PC-9 (cell line): ENCODE measurements around the gene SCN8A. TPM values are rescaled to one million over a fixed set of nuclear protein-coding genes. Genes with fewer than 3 reads are reported as not detected.

Source experiments
- BruUV-seq: library from RNA; stranded (reverse); fragments of 400-500 nt; replicated peaks from 2 replicates; lab custom pipeline; 2021; lab: Mats Ljungman, UMichigan
- CTCF ChIA-PET: fragments of 300-600 bp; sonication (Branson Sonifier 250); formaldehyde crosslinking; loops from one replicate; lab custom pipeline; 2022; ENCODE audit warnings: antibody characterized with exemption; lab: Charles Lee
- POLR2A ChIA-PET: fragments of 300-600 bp; sonication (Branson Sonifier 250); formaldehyde crosslinking; loops from one replicate; lab custom pipeline; 2022; ENCODE audit warnings: antibody characterized with exemption; ENCODE audit not compliant: unreplicated experiment; lab: Charles Lee
- DNase-seq, 2 experiments: peaks; one replicate each; pipeline versions ENCODE4 v3.0.0 to v3.0.0-alpha.2; 2015 to 2022; ENCODE audit warnings: mixed read lengths in 1 of 2
- H2AFZ ChIP-seq: fragments of 200-600 bp; sonication (generic); 2 replicates; pipeline ENCODE4 v1.8.1; 2017; ENCODE audit warnings: antibody characterized with exemption
- H3F3A ChIP-seq: fragments of 200-600 bp; sonication (generic); 2 replicates; pipeline ENCODE4 v1.8.1; 2017; ENCODE audit warnings: antibody characterized with exemption, mild to moderate bottlenecking, low read depth; ENCODE audit not compliant: insufficient read depth
- H3K27ac ChIP-seq: fragments of 200-600 bp; sonication (generic); 2 replicates; pipeline ENCODE4 v1.6.1; 2016; ENCODE audit warnings: mixed run types
- H3K27me3 ChIP-seq: fragments of 200-600 bp; sonication (generic); 2 replicates; pipeline ENCODE4 v1.6.1; 2016; ENCODE audit warnings: low read depth, mixed run types; ENCODE audit not compliant: insufficient read depth
- H3K36me3 ChIP-seq: fragments of 200-600 bp; sonication (generic); 2 replicates; pipeline ENCODE4 v1.6.1; 2016; ENCODE audit warnings: low read depth, mixed run types
- H3K4me1 ChIP-seq: fragments of 200-600 bp; sonication (generic); replicated peaks from 2 replicates; pipeline ENCODE4 v1.6.1; 2016; ENCODE audit warnings: mixed run types; ENCODE audit not compliant: insufficient read depth
- H3K4me2 ChIP-seq: fragments of 200-600 bp; sonication (generic); 2 replicates; pipeline ENCODE4 v1.6.1; 2017; ENCODE audit warnings: mixed run types
- H3K4me3 ChIP-seq: fragments of 200-600 bp; sonication (generic); 2 replicates; pipeline ENCODE4 v1.6.1; 2016; ENCODE audit warnings: mixed run types
- H3K79me2 ChIP-seq: fragments of 200-600 bp; sonication (generic); 2 replicates; pipeline ENCODE4 v1.6.1; 2017; ENCODE audit warnings: low read depth, mixed run types
- H3K9me2 ChIP-seq: fragments of 200-600 bp; sonication (generic); 2 replicates; pipeline ENCODE4 v1.8.1; 2017; ENCODE audit warnings: mild to moderate bottlenecking; ENCODE audit not compliant: insufficient read depth
- H3K9me3 ChIP-seq: fragments of 200-600 bp; sonication (generic); 2 replicates; pipeline ENCODE4 v1.8.1; 2016; ENCODE audit warnings: low read depth; ENCODE audit not compliant: insufficient read depth
- H4K20me1 ChIP-seq: fragments of 200-600 bp; sonication (generic); 2 replicates; pipeline ENCODE4 v1.8.1; 2017; ENCODE audit not compliant: insufficient read depth
- EZH2 ChIP-seq: fragments of 200-600 bp; sonication (generic); IDR thresholded peaks from 2 replicates; pipeline ENCODE4 v1.8.0; 2017; ENCODE audit warnings: antibody characterized with exemption, low read depth
- intact Hi-C: fragments of 100-400 bp; cut with micrococcal nuclease; formaldehyde crosslinking; loops from one replicate; pipeline ENCODE4 v1.10.0; 2022; ENCODE audit not compliant: unreplicated experiment
- total RNA-seq: library from RNA; stranded (reverse); gene quantifications from 2 replicates; pipeline ENCODE4 v1.2.3, GENCODE V29; 2021
- TF ChIP-seq, protein P1 (sequence below): fragments of 200-600 bp; sonication (generic); conservative IDR thresholded peaks from 2 replicates; pipeline ENCODE4 v1.6.1; 2017; ENCODE audit warnings: mixed run types, antibody characterized with exemption, mild to moderate bottlenecking, moderate library complexity

SCN8A gene
- total RNA-seq, 1 experiment from 2014 or later = 0.17 TPM

GRCh38 chr12:51815571-51815970 lies 224.5 kb downstream of the SCN8A start:
- BruUV-seq = no TSS peak
- H3K4me3 ChIP-seq = no peak overlapping the region

GRCh38 chr12:51817027-51817953 lies 226.3 kb downstream of the SCN8A start:
- no peak overlapping the region for H3K4me3 ChIP-seq
- ChIA-PET CTCF (no interaction called here), POLR2A (interaction anchor here (0.7 kb wide), 1 partner anchor 299 kb away, joined by 3 read pairs; no protein-coding TSS in a partner anchor)
- BruUV-seq = no TSS peak
- no peak overlapping the region for H3K4me2 ChIP-seq
- no peaks in the 10 kb centered on the region for H3F3A ChIP-seq
- DNase-seq = no peak
- TF ChIP-seq, protein P1, sequence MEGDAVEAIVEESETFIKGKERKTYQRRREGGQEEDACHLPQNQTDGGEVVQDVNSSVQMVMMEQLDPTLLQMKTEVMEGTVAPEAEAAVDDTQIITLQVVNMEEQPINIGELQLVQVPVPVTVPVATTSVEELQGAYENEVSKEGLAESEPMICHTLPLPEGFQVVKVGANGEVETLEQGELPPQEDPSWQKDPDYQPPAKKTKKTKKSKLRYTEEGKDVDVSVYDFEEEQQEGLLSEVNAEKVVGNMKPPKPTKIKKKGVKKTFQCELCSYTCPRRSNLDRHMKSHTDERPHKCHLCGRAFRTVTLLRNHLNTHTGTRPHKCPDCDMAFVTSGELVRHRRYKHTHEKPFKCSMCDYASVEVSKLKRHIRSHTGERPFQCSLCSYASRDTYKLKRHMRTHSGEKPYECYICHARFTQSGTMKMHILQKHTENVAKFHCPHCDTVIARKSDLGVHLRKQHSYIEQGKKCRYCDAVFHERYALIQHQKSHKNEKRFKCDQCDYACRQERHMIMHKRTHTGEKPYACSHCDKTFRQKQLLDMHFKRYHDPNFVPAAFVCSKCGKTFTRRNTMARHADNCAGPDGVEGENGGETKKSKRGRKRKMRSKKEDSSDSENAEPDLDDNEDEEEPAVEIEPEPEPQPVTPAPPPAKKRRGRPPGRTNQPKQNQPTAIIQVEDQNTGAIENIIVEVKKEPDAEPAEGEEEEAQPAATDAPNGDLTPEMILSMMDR = no peak
- no peak for TF ChIP-seq EZH2
- H3K79me2 ChIP-seq = no peaks in the 10 kb centered on the region
- peaks cover 24% of the 10 kb centered on the region for H3K27me3 ChIP-seq
- H3K9me3 ChIP-seq = no peaks in the 10 kb centered on the region
- H4K20me1 ChIP-seq = no peaks in the 10 kb centered on the region
- intact Hi-C loops = no loop called here
- H3K27ac ChIP-seq = no peak overlapping the region
- no peaks in the 10 kb centered on the region for H3K4me1 ChIP-seq
- H3K9me2 ChIP-seq = no peaks in the 10 kb centered on the region
- H2AFZ ChIP-seq = no peak overlapping the region
- H3K36me3 ChIP-seq = no peaks in the 10 kb centered on the region

More at GRCh38 chr12:51815571-51815970, 224.5 kb downstream of the SCN8A start:
- ChIA-PET POLR2A (no interaction called here), CTCF (no interaction called here)
- H3K27ac ChIP-seq = no peak overlapping the region
- H3F3A ChIP-seq = no peaks in the 10 kb centered on the region
- H4K20me1 ChIP-seq = no peaks in the 10 kb centered on the region
- no peaks in the 10 kb centered on the region for H3K9me3 ChIP-seq
- H3K4me2 ChIP-seq = no peak overlapping the region
- no peak for DNase-seq
- no peaks in the 10 kb centered on the region for H3K79me2 ChIP-seq
- H2AFZ ChIP-seq = no peak overlapping the region
- no peak for TF ChIP-seq EZH2
- TF ChIP-seq, protein P1 = no peak
- intact Hi-C loops = no loop called here
- H3K36me3 ChIP-seq = no peaks in the 10 kb centered on the region
- H3K4me1 ChIP-seq = no peaks in the 10 kb centered on the region
- H3K27me3 ChIP-seq = peaks cover 27% of the 10 kb centered on the region
- no peaks in the 10 kb centered on the region for H3K9me2 ChIP-seq

GRCh38 chr12:51818086-51818485 lies 227.1 kb downstream of the SCN8A start:
- no TSS peak for BruUV-seq
- Histone ChIP-seq H3K9me3 (no peaks in the 10 kb centered on the region), H3K36me3 (no peaks in the 10 kb centered on the region), H3K27ac (no peak overlapping the region), H3K9me2 (no peaks in the 10 kb centered on the region), H4K20me1 (no peaks in the 10 kb centered on the region), H3F3A (no peaks in the 10 kb centered on the region), H3K4me2 (no peak overlapping the region), H3K27me3 (peaks cover 24% of the 10 kb centered on the region), H3K4me1 (no peaks in the 10 kb centered on the region), H3K79me2 (no peaks in the 10 kb centered on the region), H2AFZ (no peak overlapping the region), H3K4me3 (no peak overlapping the region)
- POLR2A ChIA-PET = no interaction called here
- DNase-seq = no peak
- CTCF ChIA-PET = no interaction called here
- TF ChIP-seq EZH2 = no peak
- TF ChIP-seq, protein P1 = no peak
- intact Hi-C loops = no loop called here
